K562 (cell line): Measurements from ENCODE around the gene PRR11. TPM values are rescaled to one million over a fixed set of nuclear protein-coding genes. Genes with fewer than 3 reads are reported as not detected.

Experiments used
- ATAC-seq: fragments of 200-7000 bp; cut with Tn5 transposase; 3 replicates; pipeline ENCODE4 v1.9.1; 2020; ENCODE audit warnings: moderate library complexity
- BruUV-seq: library from RNA; stranded (reverse); fragments of 400-500 nt; replicated peaks from 2 replicates; lab custom pipeline; 2021; lab: Mats Ljungman, UMichigan
- CTCF ChIA-PET: fragments of 300-600 bp; formaldehyde crosslinking; extraction: SDS; loops from one replicate; lab custom pipeline; 2021; ENCODE audit warnings: low intra/inter-chr PET ratio; lab: Yijun Ruan, JAX
- POLR2A ChIA-PET: fragments of 300-600, 350-650 bp; sonication (Branson Sonifier 250); formaldehyde crosslinking; extraction: SDS; loops from one replicate; lab custom pipeline; 2021; ENCODE audit warnings: antibody characterized with exemption, inconsistent platforms; lab: Yijun Ruan, JAX
- DNase-seq, 4 experiments: peaks; one replicate each; pipeline versions ENCODE4 v3.0.0 to v3.0.0-alpha.2; 2011 to 2018; ENCODE audit warnings: low spot score in 3 of 4, mixed read lengths in 3 of 4; ENCODE audit errors: extremely low read depth in 1 of 4
- FAIRE-seq: peaks from 2 replicates; lab custom pipeline; 2011; peaks lifted over from hg19 to GRCh38; lab: Jason Lieb, UNC
- H2AFZ ChIP-seq: 2 replicates; pipeline ENCODE4 v1.6.0; 2011; ENCODE audit warnings: low read depth, low read length, control low read depth, inconsistent platforms
- H3K27ac ChIP-seq: fragments of 200-600 bp; 3 replicates; pipeline ENCODE4 v1.8.0; 2011; ENCODE audit warnings: low read depth, mild to moderate bottlenecking, control low read depth, inconsistent platforms, low read length, moderate library complexity, mixed read lengths; ENCODE audit errors: extremely low read depth
- H3K27me3 ChIP-seq, 2 experiments: fragments of 300-600 bp in 1 of 2; 2 replicates in 1 of 2; 3 replicates in 1 of 2; pipeline versions ENCODE4 v1.6.0 to v1.8.0; 2011; ENCODE audit warnings: inconsistent platforms in 2 of 2, low read length in 2 of 2, mild to moderate bottlenecking in 1 of 2, mixed read lengths in 1 of 2, moderate library complexity in 1 of 2; ENCODE audit not compliant: control insufficient read depth in 2 of 2, insufficient read depth in 2 of 2
- H3K36me3 ChIP-seq: fragments of 300-600 bp; 3 replicates; pipeline ENCODE4 v1.8.0; 2011; ENCODE audit warnings: mild to moderate bottlenecking, low read length, inconsistent platforms; ENCODE audit not compliant: control insufficient read depth, insufficient read depth
- H3K4me1 ChIP-seq, 2 experiments: fragments of 200-600 bp in 1 of 2; replicated peaks in 1 of 2; 2 replicates in 1 of 2; 3 replicates in 1 of 2; pipeline versions ENCODE4 v1.5.1 to v1.8.0; 2011; ENCODE audit warnings: inconsistent platforms in 2 of 2, low read length in 2 of 2, mild to moderate bottlenecking in 1 of 2, mixed read lengths in 1 of 2, moderate library complexity in 1 of 2; ENCODE audit not compliant: control insufficient read depth in 2 of 2, insufficient read depth in 2 of 2
- H3K4me2 ChIP-seq: 2 replicates; pipeline ENCODE4 v1.6.1; 2011; ENCODE audit warnings: low read length, control low read depth, inconsistent platforms, mixed read lengths; ENCODE audit not compliant: insufficient read depth
- H3K4me3 ChIP-seq: fragments of 200-600 bp; sonication (generic), shearing (Covaris generic); 2 replicates; pipeline ENCODE4 v1.5.1; 2016; ENCODE audit warnings: control low read depth, inconsistent platforms
- H3K79me2 ChIP-seq: fragments of 200-600 bp; 3 replicates; pipeline ENCODE4 v1.8.0; 2011; ENCODE audit warnings: low read length, inconsistent platforms; ENCODE audit not compliant: control insufficient read depth, insufficient read depth
- H3K9ac ChIP-seq, 2 experiments: 2 replicates each; pipeline versions ENCODE4 v1.6.0 to v1.6.1; 2011; ENCODE audit warnings: low read depth in 2 of 2, low read length in 2 of 2, control low read depth in 1 of 2, inconsistent platforms in 1 of 2, mild to moderate bottlenecking in 1 of 2, mixed read lengths in 1 of 2; ENCODE audit not compliant: insufficient read depth in 1 of 2
- H3K9me1 ChIP-seq: one replicate; pipeline ENCODE4 v1.6.0; 2011; ENCODE audit warnings: inconsistent platforms, mild to moderate bottlenecking, low read length, moderate library complexity; ENCODE audit not compliant: control insufficient read depth, insufficient read depth
- H3K9me3 ChIP-seq: replicated peaks from 2 replicates; pipeline ENCODE4 v1.5.1; 2011; ENCODE audit warnings: low read depth, low read length, inconsistent platforms; ENCODE audit not compliant: control insufficient read depth, insufficient read depth
- H4K20me1 ChIP-seq: replicated peaks from 2 replicates; pipeline ENCODE4 v1.6.1; 2011; ENCODE audit warnings: low read length, inconsistent platforms, mixed read lengths; ENCODE audit not compliant: control insufficient read depth, insufficient read depth
- ARNT ChIP-seq, 2 experiments: fragments of 450-650 bp; IDR thresholded peaks; 2 replicates each; pipeline ENCODE4 v1.6.1; 2016; ENCODE audit warnings: mild to moderate bottlenecking in 1 of 2
- ATF7 ChIP-seq: fragments of 450-650 bp; IDR thresholded peaks from 2 replicates; pipeline ENCODE4 v1.7.1; 2014; ENCODE audit warnings: mild to moderate bottlenecking, moderate library complexity
- HINFP ChIP-seq: fragments of 450-650 bp; conservative IDR thresholded peaks from 2 replicates; pipeline ENCODE4 v1.6.1; 2016; ENCODE audit warnings: missing genetic modification characterization, low read depth, mild to moderate bottlenecking, control low read depth, missing compliant biosample characterization
- MYNN ChIP-seq, 2 experiments: sonication (generic); formaldehyde crosslinking in 1 of 2; IDR thresholded peaks; 2 replicates each; pipeline versions ENCODE4 v1.5.0 to v1.6.1; 2016 to 2020; ENCODE audit warnings: antibody characterized with exemption in 1 of 2, missing genetic modification reagents in 1 of 2
- NR2C2 ChIP-seq, 2 experiments: fragments of 200-800 bp in 1 of 2; sonication (Bioruptor generic) in 1 of 2; sonication (generic) in 1 of 2; formaldehyde crosslinking in 1 of 2; IDR thresholded peaks; 2 replicates each; pipeline versions ENCODE4 v1.6.1 to v1.8.0; 2016 to 2022; ENCODE audit warnings: mild to moderate bottlenecking in 1 of 2, missing compliant biosample characterization in 1 of 2, missing genetic modification characterization in 1 of 2, missing genetic modification reagents in 1 of 2
- NUFIP1 ChIP-seq: fragments of 450-650 bp; IDR thresholded peaks from 2 replicates; pipeline ENCODE4 v1.6.1; 2018; ENCODE audit not compliant: partially characterized antibody
- SNRNP70 ChIP-seq: fragments of 200-400 bp; formaldehyde crosslinking; optimal IDR thresholded peaks from 2 replicates; pipeline ENCODE3; 2017; ENCODE audit warnings: low read depth, low read length
- TARDBP ChIP-seq: fragments of 450-650 bp; IDR thresholded peaks from 2 replicates; pipeline ENCODE4 v1.6.1; 2016
- TCF3 ChIP-seq: sonication (generic); formaldehyde crosslinking; IDR thresholded peaks from 2 replicates; pipeline ENCODE4 v1.4.0; 2020; ENCODE audit warnings: mild to moderate bottlenecking, missing genetic modification reagents
- TEAD1 ChIP-seq, 2 experiments: fragments of 450-650 bp in 1 of 2; sonication (generic) in 1 of 2; formaldehyde crosslinking; IDR thresholded peaks; 2 replicates each; pipeline versions ENCODE4 v1.4.0 to v1.8.0; 2020 to 2022; ENCODE audit warnings: mild to moderate bottlenecking in 2 of 2, missing genetic modification reagents in 1 of 2
- ZBTB12 ChIP-seq: fragments of 250-450 bp; sonication (Bioruptor Pico); IDR thresholded peaks from 2 replicates; pipeline ENCODE4 v1.4.0; 2020
- ZNF449 ChIP-seq: fragments of 250-450 bp; sonication (Bioruptor Pico); IDR thresholded peaks from 2 replicates; pipeline ENCODE4 v1.8.0; 2022; ENCODE audit warnings: moderate library complexity, mild to moderate bottlenecking, inconsistent platforms
- ZNF511 ChIP-seq: sonication (generic); formaldehyde crosslinking; IDR thresholded peaks from 2 replicates; pipeline ENCODE4 v1.8.0; 2022; ENCODE audit warnings: mild to moderate bottlenecking, missing genetic modification reagents
- ZNF512 ChIP-seq: IDR thresholded peaks from 2 replicates; pipeline ENCODE4 v1.6.1; 2016; ENCODE audit warnings: missing genetic modification characterization, missing compliant biosample characterization
- WGBS: fragments of 100-300 bp; shearing (Covaris generic); methylation state at CpG from one replicate; pipeline ENCODE4 v1.1.6; 2016; ENCODE audit warnings: low coverage, mixed read lengths; ENCODE audit not compliant: insufficient coverage; ENCODE audit errors: missing lambda C conversion rate; 5-methylcytosine and 5-hydroxymethylcytosine counted together
- in situ Hi-C: fragments of 300-500 bp; cut with MboI; formaldehyde crosslinking; loops from 4 replicates; pipeline ENCODE4 v1.15.0; 2018; ENCODE audit warnings: inconsistent platforms, mixed read lengths
- intact Hi-C: fragments of 100-400 bp; cut with micrococcal nuclease; formaldehyde crosslinking; loops from 2 replicates; pipeline ENCODE4 v1.14.2; 2022
- polyA plus RNA-seq, 8 experiments: library from polyadenylated mRNA; depleted of rRNA in 4 of 8; stranded (reverse) in 5 of 8; unstranded in 3 of 8; fragments of >200 nt; fragmentation: Nextera tagmentation in 2 of 8; fragmentation: Illumina TruSeq in 1 of 8; extraction: Ambion mirVana in 2 of 8; extraction: Trizol in 1 of 8; gene quantifications; 2 replicates each; pipeline versions ENCODE4 v1.2.1 to v1.2.3, GENCODE V29; 2011 to 2014; ENCODE audit warnings: inconsistent platforms in 1 of 8, missing spikeins in 1 of 8
- total RNA-seq, 7 experiments: library from RNA; depleted of rRNA in 6 of 7; stranded (reverse); fragments of >200 nt in 6 of 7; fragmentation: Illumina TruSeq in 2 of 7; extraction: Trizol in 2 of 7; gene quantifications; 2 replicates each; pipeline versions ENCODE4 v1.2.1 to v1.2.3, GENCODE V29; 2011 to 2021; ENCODE audit warnings: low replicate concordance in 1 of 7

Gene PRR11
- total and polyA plus RNA-seq, 9 of the 15 experiments (the other 6 are each of a cell fraction or from before 2014, with no cell fraction given): 13.3 to 75.2 (median 46.4) TPM

DNA sequence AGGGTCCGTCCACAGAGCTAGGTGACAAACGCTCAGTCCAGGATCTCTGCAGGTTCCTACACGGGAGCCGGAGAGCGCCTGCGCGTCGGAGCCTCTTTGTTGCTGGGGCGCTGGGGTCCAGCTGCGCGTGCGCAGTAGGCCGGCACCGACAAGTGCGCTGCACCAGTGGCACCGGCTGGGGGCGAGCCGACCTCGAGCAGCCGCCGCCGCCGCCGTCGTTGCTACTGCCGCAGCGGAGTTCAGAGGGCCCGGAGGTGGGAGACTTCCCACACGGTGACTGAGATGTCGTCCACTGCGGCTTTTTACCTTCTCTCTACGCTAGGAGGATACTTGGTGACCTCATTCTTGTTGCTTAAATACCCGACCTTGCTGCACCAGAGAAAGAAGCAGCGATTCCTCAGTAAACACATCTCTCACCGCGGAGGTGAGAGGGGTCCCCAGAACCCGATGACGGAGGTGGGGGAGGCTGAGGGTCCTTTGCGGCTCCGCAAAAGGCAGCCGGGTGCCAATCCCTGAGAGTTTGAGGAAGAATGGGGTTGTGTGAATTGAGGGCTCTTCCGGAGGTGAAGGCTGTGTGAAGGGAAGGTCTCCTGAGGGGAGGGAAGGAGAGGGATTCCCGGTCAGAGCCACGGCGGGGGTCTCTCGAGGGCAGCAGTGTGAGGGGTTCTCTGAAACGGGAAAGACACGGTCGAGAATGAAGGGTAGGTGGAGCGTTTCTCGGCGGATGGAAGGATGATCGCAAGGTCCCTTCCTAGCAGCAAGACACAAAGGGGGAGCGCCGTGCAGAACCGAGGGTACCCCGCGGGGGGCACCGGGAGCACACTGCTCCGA lies 65.0 kb downstream of the PRR11 start, which contains the start of gene GDPD1:
Gene GDPD1 (plus strand): TSS at position 184 of the 831 bp plus-strand sequence. CDS start 99 bp downstream, at position 283.
- Histone ChIP-seq H3K4me3 (peak within 1 kb of the TSS; percentile 93), H3K4me1 (peaks cover 3 to 11% of the 10 kb centered on the region in 2 experiments; a peak in 2 of 5 replicates), H3K27ac (peak within 1 kb of the TSS; percentile 90), H3K9me3 (no peaks in the 10 kb centered on the region), H3K4me2 (peak within 1 kb of the TSS; percentile 97), H3K36me3 (peaks cover 4% of the 10 kb centered on the region; the same call in 1 of the 3 replicates), H3K79me2 (peaks cover 23% of the 10 kb centered on the region), H2AFZ (peak within 1 kb of the TSS; percentile 97), H3K9me1 (no peaks in the 10 kb centered on the region), H4K20me1 (no peaks in the 10 kb centered on the region), H3K27me3 (no peaks in the 10 kb centered on the region), H3K9ac (peak within 1 kb of the TSS; percentile 86 to 92)
- in situ Hi-C loops: loop anchor here (5.0 kb wide), 1 partner anchor 217 kb away; no protein-coding TSS in a partner anchor
- under 1% methylated on average over 37 of the region's 60 CpGs for WGBS
- ChIA-PET CTCF (no interaction called here), POLR2A (interaction anchor here (0.6 to 1.6 kb wide), 5 partner anchors 10 to 1260 kb away, joined by 3 to 13 read pairs (median 3); partner anchors contain the start of gene SMG8)
- peak; percentile 95 to 99 (median 97) for DNase-seq
- FAIRE-seq: peak; percentile 91
- peak; percentile 98 for ATAC-seq
- TSS peak; percentile 57 for BruUV-seq
- intact Hi-C loops: loop anchor here (1.0 to 2.0 kb wide), 2 partner anchors 91 to 220 kb away; no protein-coding TSS in a partner anchor
- TF ChIP-seq ZNF512 (tag) (no peak), TARDBP (no peak), ZBTB12 (no peak), MYNN (IDR thresholded peaks at IDR 0.05) (no peak), MYNN (CRISPR knock-in tag; IDR thresholded peaks at IDR 0.05) (no peak), NUFIP1 (no peak), HINFP (tag) (no peak), ATF7 (peak; percentile 96), TCF3 (CRISPR knock-in tag) (no peak), TEAD1 (CRISPR knock-in tag; IDR thresholded peaks at IDR 0.05) (no peak), NR2C2 (CRISPR knock-in tag; IDR thresholded peaks at IDR 0.05) (no peak; the same call in 1 of the 2 replicates), NR2C2 (tag; IDR thresholded peaks at IDR 0.05) (peak; percentile 90), ARNT (IDR thresholded peaks at IDR 0.05) (no peak), ZNF511 (CRISPR knock-in tag) (no peak), SNRNP70 (no peak), ZNF449 (no peak)
